ENCODE measurements around the gene PCYT1B. TPM values are rescaled to one million over a fixed set of nuclear protein-coding genes. Genes with fewer than 3 reads are reported as not detected.
"Not testable (repeated sequence)": the region's sequence is repeated elsewhere in the genome, so short reads cannot be mapped to it uniquely, and the experiment has no call there.

Gene PCYT1B
- total RNA-seq, 1 donor from 2014 or later, result 29.8 TPM

GRCh38 chrX:24646745-24647182 lies 383 bp downstream of the PCYT1B start:
- FAIRE-seq, result no peak

GRCh38 chrX:24646006-24646405 lies 1.1 kb downstream of the PCYT1B start:
- FAIRE-seq, result no peak
- DNase-seq (ENCODE audit: low spot score in 2 of 2), result no peak

More at GRCh38 chrX:24646745-24647182, 383 bp downstream of the PCYT1B start:
- DNase-seq (ENCODE audit: low spot score in 2 of 2), result no peak

GRCh38 chrX:24643116-24643515 lies 4.0 kb downstream of the PCYT1B start:
- DNase-seq (ENCODE audit: low spot score in 2 of 2) (no peak), FAIRE-seq (no peak)

GRCh38 chrX:24629701-24630100 lies 17.4 kb downstream of the PCYT1B start:
- no peak for FAIRE-seq
- no peak for DNase-seq (ENCODE audit: low spot score in 2 of 2)

- no peak for FAIRE-seq
- DNase-seq (ENCODE audit: low spot score in 2 of 2), result peak in 1 of 2 donors; percentile 15
Measured at GRCh38 chrX:24619647-24620046, 27.5 kb downstream of the PCYT1B start.

GRCh38 chrX:24610516-24610915 lies 36.6 kb downstream of the PCYT1B start:
- DNase-seq (ENCODE audit: low spot score in 2 of 2), result no peak
- no peak for FAIRE-seq

GRCh38 chrX:24607616-24608015 lies 39.5 kb downstream of the PCYT1B start:
- DNase-seq (ENCODE audit: low spot score in 2 of 2) (no peak), FAIRE-seq (no peak)

GRCh38 chrX:24605941-24606340 lies 41.2 kb downstream of the PCYT1B start:
- DNase-seq (ENCODE audit: low spot score in 2 of 2); FAIRE-seq: not testable (repeated sequence)

- no peak for FAIRE-seq
Measured at GRCh38 chrX:24603191-24603590, 44.0 kb downstream of the PCYT1B start.

GRCh38 chrX:24601858-24602257 lies 45.3 kb downstream of the PCYT1B start:
- FAIRE-seq, result no peak
- no peak for DNase-seq (ENCODE audit: low spot score in 2 of 2)

More at GRCh38 chrX:24603191-24603590, 44.0 kb downstream of the PCYT1B start:
- DNase-seq (ENCODE audit: low spot score in 2 of 2), result no peak

GRCh38 chrX:24594501-24594900 lies 52.6 kb downstream of the PCYT1B start:
- DNase-seq (ENCODE audit: low spot score in 2 of 2) (no peak), FAIRE-seq (no peak)

GRCh38 chrX:24590111-24590510 lies 57.0 kb downstream of the PCYT1B start:
- FAIRE-seq (no peak), DNase-seq (ENCODE audit: low spot score in 2 of 2) (no peak)

- FAIRE-seq (no peak), DNase-seq (ENCODE audit: low spot score in 2 of 2) (no peak)
Measured at GRCh38 chrX:24577091-24577490, 70.1 kb downstream of the PCYT1B start.

GRCh38 chrX:24575496-24575895 lies 71.7 kb downstream of the PCYT1B start:
- no peak for FAIRE-seq

GRCh38 chrX:24574743-24575142 lies 72.4 kb downstream of the PCYT1B start:
- DNase-seq (ENCODE audit: low spot score in 2 of 2) (no peak), FAIRE-seq (no peak)

More at GRCh38 chrX:24575496-24575895, 71.7 kb downstream of the PCYT1B start:
- no peak for DNase-seq (ENCODE audit: low spot score in 2 of 2)

- DNase-seq (ENCODE audit: low spot score in 2 of 2) (no peak), FAIRE-seq (no peak)
Measured at GRCh38 chrX:24567169-24567568, 80.0 kb downstream of the PCYT1B start.

GRCh38 chrX:24566240-24566639 lies 80.9 kb downstream of the PCYT1B start:
- FAIRE-seq (no peak), DNase-seq (ENCODE audit: low spot score in 2 of 2) (no peak)

- FAIRE-seq (no peak), DNase-seq (ENCODE audit: low spot score in 2 of 2) (peak in 1 of 2 donors; percentile 4)
Measured at GRCh38 chrX:24563291-24564010, 83.7 kb downstream of the PCYT1B start.

GRCh38 chrX:24561121-24561520 lies 86.0 kb downstream of the PCYT1B start:
- DNase-seq (ENCODE audit: low spot score in 2 of 2) (no peak), FAIRE-seq (no peak)

GRCh38 chrX:24553011-24553410 lies 94.1 kb downstream of the PCYT1B start:
- FAIRE-seq (no peak), DNase-seq (ENCODE audit: low spot score in 2 of 2) (no peak)

- FAIRE-seq, result no peak
- DNase-seq (ENCODE audit: low spot score in 2 of 2), result no peak
Measured at GRCh38 chrX:24550166-24550565, 97.0 kb downstream of the PCYT1B start.

GRCh38 chrX:24547961-24548360 lies 99.2 kb downstream of the PCYT1B start:
- DNase-seq (ENCODE audit: low spot score in 2 of 2), result no peak
- FAIRE-seq, result no peak
